HG03432 (cell line): ENCODE measurements around the gene PCDHGB2.
"Not testable (repeated sequence)": the region's sequence is repeated elsewhere in the genome, so short reads cannot be mapped to it uniquely, and the experiment has no call there.

ENCODE experiments used
- ATAC-seq: cut with Tn5 transposase; IDR thresholded peaks from one replicate; pipeline ENCODE4 v1.9.1; 2021; ENCODE audit warnings: mild to moderate bottlenecking, moderate library complexity; ENCODE audit not compliant: unreplicated experiment

PCDHGB2 gene

GRCh38 chr5:141383345-141383744 is 23.6 kb downstream of the PCDHGB2 start:
- ATAC-seq, result no peak

DNA sequence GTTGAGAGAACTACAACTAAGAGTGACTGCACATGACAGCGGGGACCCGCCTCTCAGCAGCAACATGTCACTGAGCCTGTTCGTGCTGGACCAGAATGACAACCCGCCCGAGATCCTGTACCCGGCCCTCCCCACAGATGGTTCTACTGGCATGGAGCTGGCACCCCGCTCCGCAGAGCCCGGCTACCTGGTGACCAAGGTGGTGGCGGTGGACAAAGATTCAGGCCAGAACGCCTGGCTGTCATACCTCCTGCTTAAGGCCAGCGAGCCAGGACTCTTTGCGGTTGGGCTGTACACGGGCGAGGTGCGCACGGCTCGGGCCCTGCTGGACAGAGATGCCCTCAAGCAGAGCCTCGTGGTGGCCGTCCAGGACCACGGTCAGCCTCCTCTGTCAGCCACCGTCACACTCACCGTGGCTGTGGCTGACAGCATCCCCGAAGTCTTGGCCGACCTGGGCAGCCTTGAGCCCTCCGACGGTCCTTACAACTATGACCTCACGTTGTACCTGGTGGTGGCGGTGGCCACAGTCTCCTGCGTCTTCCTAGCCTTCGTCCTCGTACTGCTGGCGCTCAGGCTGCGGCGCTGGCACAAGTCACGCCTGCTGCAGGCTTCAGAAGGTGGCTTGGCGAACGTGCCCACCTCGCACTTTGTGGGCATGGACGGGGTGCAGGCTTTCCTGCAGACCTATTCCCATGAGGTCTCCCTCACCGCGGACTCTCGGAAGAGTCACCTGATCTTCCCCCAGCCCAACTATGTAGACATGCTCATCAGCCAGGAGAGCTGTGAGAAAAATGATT is 24.9 kb downstream of the PCDHGB2 start:
- ATAC-seq, result no peak

GRCh38 chr5:141387557-141388311 is 27.9 kb downstream of the PCDHGB2 start, which contains the start of gene PCDHGB4:
Gene PCDHGB4 (plus strand): TSS chr5:141387698. CDS start chr5:141387885, 187 bp downstream.
- peak; percentile 91 for ATAC-seq

DNA sequence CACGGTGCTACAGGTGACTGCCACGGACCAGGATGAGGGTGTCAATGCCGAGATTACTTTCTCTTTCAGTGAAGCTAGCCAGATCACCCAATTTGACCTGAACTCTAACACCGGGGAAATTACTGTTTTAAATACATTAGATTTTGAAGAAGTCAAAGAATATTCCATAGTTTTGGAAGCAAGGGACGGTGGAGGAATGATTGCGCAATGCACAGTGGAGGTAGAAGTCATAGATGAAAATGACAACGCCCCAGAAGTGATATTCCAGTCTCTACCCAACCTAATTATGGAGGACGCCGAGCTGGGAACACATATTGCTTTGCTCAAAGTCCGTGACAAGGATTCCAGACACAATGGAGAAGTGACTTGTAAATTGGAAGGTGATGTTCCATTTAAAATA is 28.9 kb downstream of the PCDHGB2 start:
- ATAC-seq, result no peak

DNA sequence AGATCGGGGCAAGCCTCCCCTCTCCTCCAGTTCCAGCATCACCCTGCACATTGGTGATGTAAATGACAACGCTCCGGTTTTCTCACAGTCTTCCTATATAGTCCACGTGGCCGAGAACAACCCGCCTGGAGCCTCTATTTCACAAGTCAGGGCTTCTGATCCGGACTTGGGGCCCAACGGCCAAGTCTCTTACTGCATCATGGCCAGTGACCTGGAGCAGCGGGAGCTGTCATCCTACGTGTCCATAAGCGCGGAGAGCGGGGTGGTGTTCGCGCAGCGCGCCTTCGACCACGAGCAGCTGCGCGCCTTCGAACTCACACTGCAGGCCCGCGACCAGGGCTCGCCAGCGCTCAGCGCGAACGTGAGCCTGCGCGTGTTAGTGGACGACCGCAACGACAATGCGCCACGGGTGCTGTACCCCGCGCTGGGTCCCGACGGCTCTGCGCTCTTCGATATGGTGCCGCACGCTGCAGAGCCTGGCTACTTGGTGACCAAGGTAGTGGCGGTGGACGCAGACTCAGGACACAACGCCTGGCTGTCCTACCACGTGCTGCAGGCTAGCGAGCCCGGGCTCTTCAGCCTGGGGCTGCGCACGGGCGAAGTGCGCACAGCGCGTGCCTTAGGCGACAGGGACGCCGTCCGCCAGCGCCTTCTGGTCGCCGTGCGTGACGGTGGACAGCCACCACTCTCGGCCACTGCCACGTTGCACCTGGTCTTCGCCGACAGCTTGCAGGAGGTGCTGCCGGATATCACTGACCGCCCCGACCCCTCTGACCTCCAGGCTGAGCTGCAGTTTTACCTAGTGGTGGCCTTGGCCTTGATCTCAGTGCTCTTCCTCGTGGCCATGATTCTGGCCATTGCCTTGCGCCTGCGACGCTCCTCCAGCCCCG is 29.6 kb downstream of the PCDHGB2 start:
- no peak for ATAC-seq

DNA sequence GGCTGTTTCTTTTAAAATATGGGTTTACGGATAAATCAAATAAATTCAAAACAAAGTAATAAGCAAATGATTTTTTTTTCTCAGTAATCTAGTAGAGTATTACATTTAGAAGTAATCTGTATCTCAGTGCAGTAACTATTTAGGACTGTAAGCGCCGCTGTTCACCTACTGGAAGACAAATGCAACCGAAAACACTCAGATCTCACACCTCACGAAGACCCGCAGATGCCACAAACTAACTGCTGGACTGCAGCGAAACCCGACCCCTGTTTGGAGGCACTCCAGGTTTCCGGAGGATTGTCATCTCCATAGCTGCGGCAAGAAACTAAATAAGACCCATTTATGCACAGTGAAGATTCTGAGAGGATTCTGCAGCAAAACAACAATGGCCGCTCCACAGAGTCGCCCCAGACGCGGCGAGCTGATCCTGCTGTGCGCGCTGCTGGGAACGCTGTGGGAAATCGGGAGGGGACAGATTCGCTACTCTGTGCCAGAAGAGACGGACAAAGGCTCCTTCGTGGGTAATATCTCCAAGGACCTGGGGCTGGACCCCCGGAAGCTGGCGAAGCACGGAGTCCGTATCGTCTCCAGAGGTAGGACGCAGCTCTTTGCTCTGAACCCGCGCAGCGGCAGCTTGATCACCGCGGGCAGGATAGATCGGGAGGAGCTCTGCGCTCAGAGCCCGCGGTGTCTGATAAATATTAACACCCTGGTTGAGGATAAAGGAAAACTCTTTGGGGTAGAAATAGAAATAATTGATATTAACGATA is 32.8 kb downstream of the PCDHGB2 start, which contains the start of gene PCDHGA8:
Gene PCDHGA8 (plus strand): TSS at position 205 of the 770 bp plus-strand sequence. CDS start 181 bp downstream, at position 386.
- ATAC-seq, result no peak

DNA sequence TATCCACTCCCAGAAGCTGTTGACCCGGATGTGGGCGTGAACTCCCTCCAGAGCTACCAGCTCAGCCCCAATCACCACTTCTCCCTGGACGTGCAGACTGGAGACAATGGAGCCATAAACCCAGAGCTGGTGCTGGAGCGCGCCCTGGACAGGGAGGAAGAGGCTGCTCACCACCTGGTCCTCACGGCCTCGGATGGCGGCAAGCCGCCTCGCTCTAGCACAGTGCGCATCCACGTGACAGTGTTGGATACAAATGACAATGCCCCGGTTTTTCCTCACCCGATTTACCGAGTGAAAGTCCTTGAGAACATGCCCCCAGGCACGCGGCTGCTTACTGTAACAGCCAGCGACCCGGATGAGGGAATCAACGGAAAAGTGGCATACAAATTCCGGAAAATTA is 33.5 kb downstream of the PCDHGB2 start:
- no peak for ATAC-seq

GRCh38 chr5:141394401-141395187 is 34.8 kb downstream of the PCDHGB2 start:
- not testable (repeated sequence) for ATAC-seq

- ATAC-seq, result peak; percentile 99
Observed at GRCh38 chr5:141397756-141398551, 38.2 kb downstream of the PCDHGB2 start, which contains the start of gene PCDHGB5. Gene PCDHGB5 (plus strand): TSS chr5:141397947. CDS start chr5:141398128, 181 bp downstream.

- no peak for ATAC-seq
Observed at GRCh38 chr5:141398608-141399007, 38.8 kb downstream of the PCDHGB2 start.

- ATAC-seq, result no peak
Observed at GRCh38 chr5:141399555-141400258, 39.9 kb downstream of the PCDHGB2 start.

DNA sequence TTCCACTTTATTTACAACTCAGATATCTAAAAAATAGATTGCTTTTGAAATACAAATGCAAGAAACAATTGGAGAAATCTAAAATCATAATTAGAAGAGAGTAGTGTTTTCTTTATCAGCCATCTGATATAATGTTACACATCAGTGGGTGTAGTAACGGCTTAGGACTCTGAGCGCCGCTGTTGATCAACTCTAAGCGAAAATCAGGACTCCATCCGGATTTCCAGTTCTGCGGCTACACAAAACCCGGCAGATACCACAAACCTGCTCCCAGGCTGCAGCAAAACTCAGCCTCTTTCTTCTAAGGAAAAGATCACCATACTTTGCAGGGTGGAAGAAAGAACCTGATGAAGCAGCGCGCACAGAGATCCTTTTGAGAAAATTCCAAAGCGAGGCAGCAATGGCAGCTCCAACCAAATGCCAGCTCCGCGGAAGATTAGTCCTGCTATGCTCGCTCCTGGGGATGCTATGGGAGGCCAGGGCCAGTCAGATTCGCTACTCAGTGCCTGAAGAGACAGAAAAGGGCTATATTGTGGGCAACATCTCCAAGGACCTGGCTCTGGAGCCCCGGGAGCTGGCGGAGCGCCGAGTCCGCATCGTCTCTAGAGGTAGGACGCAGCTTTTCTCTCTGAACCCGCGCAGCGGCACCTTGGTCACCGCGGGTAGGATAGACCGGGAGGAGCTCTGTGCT is 42.9 kb downstream of the PCDHGB2 start, which contains the start of gene PCDHGA9:
Gene PCDHGA9 (plus strand): TSS at position 226 of the 691 bp plus-strand sequence. CDS start 175 bp downstream, at position 401.
- ATAC-seq, result peak; percentile 43

GRCh38 chr5:141403387-141403786 is 43.6 kb downstream of the PCDHGB2 start:
- ATAC-seq, result no peak

DNA sequence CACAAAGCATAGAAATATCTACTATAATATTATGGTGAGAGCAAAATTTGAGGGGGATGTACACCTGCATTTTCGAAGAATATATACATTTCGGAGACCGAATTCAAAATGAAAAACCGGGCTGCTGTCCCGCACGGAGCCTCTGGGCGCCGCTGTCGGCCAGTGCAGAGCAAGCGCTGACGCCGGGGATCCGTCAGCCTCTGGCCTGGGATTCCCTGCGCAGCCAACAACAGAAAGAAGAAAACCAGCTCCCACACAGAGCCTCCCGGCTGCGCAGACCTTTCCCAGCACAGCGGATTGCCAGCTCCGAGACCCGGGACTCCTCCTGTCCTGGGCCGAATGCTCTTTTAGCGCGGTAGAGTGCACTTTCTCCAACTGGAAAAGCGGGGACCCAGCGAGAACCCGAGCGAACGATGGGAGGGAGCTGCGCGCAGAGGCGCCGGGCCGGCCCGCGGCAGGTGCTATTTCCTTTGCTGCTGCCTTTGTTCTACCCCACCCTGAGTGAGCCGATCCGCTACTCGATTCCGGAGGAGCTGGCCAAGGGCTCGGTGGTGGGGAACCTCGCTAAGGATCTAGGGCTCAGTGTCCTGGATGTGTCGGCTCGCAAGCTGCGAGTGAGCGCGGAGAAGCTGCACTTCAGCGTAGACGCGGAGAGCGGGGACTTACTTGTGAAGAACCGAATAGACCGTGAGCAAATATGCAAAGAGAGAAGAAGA is 48.2 kb downstream of the PCDHGB2 start, which contains the start of gene PCDHGB6:
Gene PCDHGB6 (plus strand): TSS at position 232 of the 716 bp plus-strand sequence. CDS start 182 bp downstream, at position 414.
- peak; percentile 81 for ATAC-seq

- ATAC-seq, result no peak
Observed at GRCh38 chr5:141409598-141410306, 50.0 kb downstream of the PCDHGB2 start.

- ATAC-seq, result no peak
Observed at GRCh38 chr5:141411575-141411974, 51.8 kb downstream of the PCDHGB2 start.
